Lower lobe of right lung (tissue), 2 donors: ENCODE results near the gene DXO. TPM values are rescaled to one million over a fixed set of nuclear protein-coding genes. Genes with fewer than 3 reads are reported as not detected.
"Not testable (repeated sequence)": the region's sequence is repeated elsewhere in the genome, so short reads cannot be mapped to it uniquely, and the experiment has no call there.

Experiments
- ATAC-seq, 2 donors: fragments of 200-7000 bp; cut with Tn5 transposase; one replicate each; pipeline ENCODE4 v1.9.1; 2020 to 2022; ENCODE audit warnings: mild to moderate bottlenecking in 2 of 2, moderate library complexity in 2 of 2
- DNase-seq: peaks from one replicate; pipeline ENCODE4 v3.0.0-alpha.2; 2020
- H3K27ac ChIP-seq: fragments of 200-600 bp; one replicate; pipeline ENCODE4 v1.8.0; 2022
- H3K27me3 ChIP-seq: fragments of 200-600 bp; one replicate; pipeline ENCODE4 v1.8.0; 2022; ENCODE audit warnings: low read depth
- H3K36me3 ChIP-seq: fragments of 200-600 bp; one replicate; pipeline ENCODE4 v1.8.0; 2022; ENCODE audit warnings: mild to moderate bottlenecking
- H3K4me1 ChIP-seq: fragments of 200-600 bp; one replicate; pipeline ENCODE4 v1.8.0; 2022
- H3K4me3 ChIP-seq: fragments of 200-600 bp; one replicate; pipeline ENCODE4 v1.8.0; 2022; ENCODE audit warnings: mild to moderate bottlenecking
- H3K9me3 ChIP-seq: fragments of 200-600 bp; one replicate; pipeline ENCODE4 v1.8.0; 2022
- CTCF ChIP-seq: fragments of 200-600 bp; IDR thresholded peaks from one replicate; pipeline ENCODE4 v1.8.0; 2022; ENCODE audit warnings: antibody characterized with exemption, mild to moderate bottlenecking
- intact Hi-C: fragments of 100-400 bp; cut with DNase I; formaldehyde crosslinking; loops from one replicate; pipeline ENCODE4 v1.11.0; 2022
- total RNA-seq: library from RNA; stranded (reverse); fragmentation: NEBNext Ultra II Directional; extraction: Animal tissue kit (Norgen Biotek cat#: 25700); gene quantifications from one replicate; pipeline ENCODE4 v1.2.1, GENCODE V29; 2021
- donor health status: DM: no; HTN: yes; CAD: no; lungs with severe emphysema.

The DXO gene
- total RNA-seq, 1 donor from 2014 or later = 16.5 TPM

- Histone ChIP-seq H3K9me3 (no peaks in the 10 kb centered on the region), H3K36me3 (peaks cover 18% of the 10 kb centered on the region), H3K27ac (no peak overlapping the region), H3K27me3 (no peaks in the 10 kb centered on the region), H3K4me1 (peaks cover 5% of the 10 kb centered on the region), H3K4me3 (no peak overlapping the region)
- TF ChIP-seq CTCF = no peak
- ATAC-seq = no peak
- intact Hi-C loops = no loop called here
- DNase-seq = no peak
These were observed 6.9 kb upstream of the DXO start for GRCh38 chr6:31978831-31979230.

GRCh38 chr6:31977816-31978431, 6.0 kb upstream of the DXO start:
- no peak for DNase-seq
- intact Hi-C loops = no loop called here
- no peak for ATAC-seq
- Histone ChIP-seq H3K27me3 (no peaks in the 10 kb centered on the region), H3K27ac (no peak overlapping the region), H3K36me3 (peaks cover 18% of the 10 kb centered on the region), H3K4me1 (peaks cover 13% of the 10 kb centered on the region), H3K4me3 (no peak overlapping the region), H3K9me3 (no peaks in the 10 kb centered on the region)
- no peak for TF ChIP-seq CTCF

GRCh38 chr6:31976065-31976464, 4.1 kb upstream of the DXO start:
- Histone ChIP-seq H3K36me3 (peaks cover 18% of the 10 kb centered on the region), H3K4me1 (peaks cover 22% of the 10 kb centered on the region)
- H3K27me3 ChIP-seq, DNase-seq, intact Hi-C loops, ATAC-seq, H3K27ac ChIP-seq, H3K4me3 ChIP-seq, H3K9me3 ChIP-seq: not testable (repeated sequence)

- no peak for TF ChIP-seq CTCF
- DNase-seq (no peak), ATAC-seq (no peak)
- H3K36me3 ChIP-seq = peaks cover 36% of the 10 kb centered on the region
- H3K9me3 ChIP-seq = no peaks in the 10 kb centered on the region
- peak overlapping the region; percentile 79 for H3K4me3 ChIP-seq
- peak overlapping the region; percentile 95 for H3K27ac ChIP-seq
- intact Hi-C loops = no loop called here
- H3K27me3 ChIP-seq = no peaks in the 10 kb centered on the region
- peaks cover 31% of the 10 kb centered on the region for H3K4me1 ChIP-seq
These were observed 892 bp upstream of the DXO start for GRCh38 chr6:31972709-31973350.

GRCh38 chr6:31971279-31971992, 502 bp downstream of the DXO start:
- H3K27me3 ChIP-seq = no peaks in the 10 kb centered on the region
- H3K27ac ChIP-seq = peak overlapping the region; percentile 95
- TF ChIP-seq CTCF = no peak
- H3K9me3 ChIP-seq = no peaks in the 10 kb centered on the region
- peak overlapping the region; percentile 79 for H3K4me3 ChIP-seq
- peak; percentile 50 for DNase-seq
- peaks cover 31% of the 10 kb centered on the region for H3K4me1 ChIP-seq
- intact Hi-C loops = no loop called here
- ATAC-seq = no peak
- peaks cover 50% of the 10 kb centered on the region for H3K36me3 ChIP-seq
